GM23248 (cell line): ENCODE measurements around the gene RAD21L1.

Experiments used
- EZH2 ChIP-seq: fragments of 200-600 bp; sonication (generic); IDR thresholded peaks from 2 replicates; pipeline ENCODE4 v1.6.1; 2018; ENCODE audit warnings: antibody characterized with exemption, mild to moderate bottlenecking; ENCODE audit not compliant: insufficient read depth, poor library complexity, severe bottlenecking
- EZH2phosphoT487 ChIP-seq: fragments of 200-600 bp; sonication (generic); IDR thresholded peaks from 2 replicates; pipeline ENCODE4 v1.6.1; 2018; ENCODE audit warnings: antibody characterized with exemption, moderate library complexity, mild to moderate bottlenecking, low read depth; ENCODE audit not compliant: insufficient read depth

DNA sequence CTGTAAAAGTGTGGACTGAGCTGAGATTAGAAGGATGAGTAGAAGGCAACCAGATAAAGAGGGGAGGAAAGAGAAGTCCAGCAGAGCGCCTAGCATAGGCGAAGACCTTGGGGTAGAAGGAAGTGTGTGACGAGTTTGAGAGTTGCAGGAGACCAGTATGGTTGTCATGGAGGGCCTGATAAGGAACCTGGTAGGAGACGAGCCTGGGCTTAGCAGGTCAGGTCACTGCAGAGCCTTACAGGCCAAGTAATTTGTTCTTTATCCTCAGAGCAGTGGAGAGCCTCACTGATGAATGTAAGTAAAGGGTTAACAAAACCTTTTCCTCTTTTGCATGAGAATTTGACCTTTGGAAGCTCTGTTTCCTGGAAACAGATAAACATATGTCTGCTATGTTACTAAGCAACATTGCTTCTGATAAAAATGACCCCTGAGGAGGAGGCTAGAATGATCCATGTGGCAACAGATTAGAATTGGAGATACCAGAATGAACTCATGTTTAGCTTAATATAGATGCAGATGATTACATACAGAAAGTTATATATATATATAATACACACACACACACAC, 38.2 kb upstream of the RAD21L1 start:
- TF ChIP-seq EZH2 (no peak), EZH2phosphoT487 (no peak)
